ENCODE results near the gene FLOT1.

- TF ChIP-seq CTCF (IDR thresholded peaks at IDR 0.05; ENCODE audit: low read length) (no peak), EZH2 (optimal IDR thresholded peaks at IDR 0.05; ENCODE audit: low read depth, low read length) (no peak)
These were observed 38.9 kb upstream of the FLOT1 start for GRCh38 chr6:30781395-30781742.
